ENCODE measurements around the gene MINDY4. TPM values are rescaled to one million over a fixed set of nuclear protein-coding genes. Genes with fewer than 3 reads are reported as not detected.

MINDY4 gene
- total RNA-seq, result 0.21 TPM

- Histone ChIP-seq H3K4me3 (ENCODE audit: low read length) (peak within 1 kb of the TSS; percentile 65), H3K27me3 (ENCODE audit: insufficient read depth, low read length) (no peaks in the 10 kb centered on the region), H3K9me3 (ENCODE audit: low read depth, low read length) (no peaks in the 10 kb centered on the region), H3K4me1 (ENCODE audit: insufficient read depth, low read length) (peaks cover 9% of the 10 kb centered on the region)
Observed at GRCh38 chr7:30771174-30771879, at the start of gene MINDY4. Gene MINDY4 (plus strand): TSS chr7:30771417. CDS start chr7:30771494, 77 bp downstream.

GRCh38 chr7:30722187-30722586, 49.0 kb upstream of the MINDY4 start:
- Histone ChIP-seq H3K4me1 (ENCODE audit: insufficient read depth, low read length) (peaks cover 10% of the 10 kb centered on the region), H3K4me3 (ENCODE audit: low read length) (no peak overlapping the region), H3K27me3 (ENCODE audit: insufficient read depth, low read length) (no peaks in the 10 kb centered on the region), H3K9me3 (ENCODE audit: low read depth, low read length) (peaks cover 6% of the 10 kb centered on the region)

- Histone ChIP-seq H3K9me3 (ENCODE audit: low read depth, low read length) (peaks cover 6% of the 10 kb centered on the region), H3K27me3 (ENCODE audit: insufficient read depth, low read length) (no peaks in the 10 kb centered on the region), H3K4me3 (ENCODE audit: low read length) (no peak overlapping the region), H3K4me1 (ENCODE audit: insufficient read depth, low read length) (peaks cover 12% of the 10 kb centered on the region)
Observed at GRCh38 chr7:30722671-30723070, 48.5 kb upstream of the MINDY4 start.

- H3K9me3 ChIP-seq (ENCODE audit: low read depth, low read length), result no peaks in the 10 kb centered on the region
Observed at GRCh38 chr7:30723776-30724175, 47.4 kb upstream of the MINDY4 start.

GRCh38 chr7:30726296-30727006, 44.8 kb upstream of the MINDY4 start:
- H3K9me3 ChIP-seq (ENCODE audit: low read depth, low read length), result no peaks in the 10 kb centered on the region
- H3K4me1 ChIP-seq (ENCODE audit: insufficient read depth, low read length), result peaks cover 18% of the 10 kb centered on the region
- H3K27me3 ChIP-seq (ENCODE audit: insufficient read depth, low read length), result no peaks in the 10 kb centered on the region
- peak overlapping the region; percentile 36 for H3K4me3 ChIP-seq (ENCODE audit: low read length)

More at GRCh38 chr7:30723776-30724175, 47.4 kb upstream of the MINDY4 start:
- Histone ChIP-seq H3K4me1 (ENCODE audit: insufficient read depth, low read length) (peaks cover 18% of the 10 kb centered on the region), H3K4me3 (ENCODE audit: low read length) (no peak overlapping the region), H3K27me3 (ENCODE audit: insufficient read depth, low read length) (no peaks in the 10 kb centered on the region)

- H3K4me3 ChIP-seq (ENCODE audit: low read length), result peak overlapping the region; percentile 36
- H3K27me3 ChIP-seq (ENCODE audit: insufficient read depth, low read length), result no peaks in the 10 kb centered on the region
- H3K4me1 ChIP-seq (ENCODE audit: insufficient read depth, low read length), result peaks cover 18% of the 10 kb centered on the region
- no peaks in the 10 kb centered on the region for H3K9me3 ChIP-seq (ENCODE audit: low read depth, low read length)
Observed at GRCh38 chr7:30727061-30727945, 43.9 kb upstream of the MINDY4 start.

- H3K9me3 ChIP-seq (ENCODE audit: low read depth, low read length), result no peaks in the 10 kb centered on the region
- no peaks in the 10 kb centered on the region for H3K27me3 ChIP-seq (ENCODE audit: insufficient read depth, low read length)
- H3K4me1 ChIP-seq (ENCODE audit: insufficient read depth, low read length), result peaks cover 18% of the 10 kb centered on the region
- H3K4me3 ChIP-seq (ENCODE audit: low read length), result no peak overlapping the region
Observed at GRCh38 chr7:30728591-30729100, 42.6 kb upstream of the MINDY4 start.

GRCh38 chr7:30729642-30730041, 41.6 kb upstream of the MINDY4 start:
- no peaks in the 10 kb centered on the region for H3K9me3 ChIP-seq (ENCODE audit: low read depth, low read length)
- H3K27me3 ChIP-seq (ENCODE audit: insufficient read depth, low read length), result no peaks in the 10 kb centered on the region
- H3K4me3 ChIP-seq (ENCODE audit: low read length), result no peak overlapping the region
- H3K4me1 ChIP-seq (ENCODE audit: insufficient read depth, low read length), result peaks cover 18% of the 10 kb centered on the region

- Histone ChIP-seq H3K4me3 (ENCODE audit: low read length) (no peak overlapping the region), H3K9me3 (ENCODE audit: low read depth, low read length) (no peaks in the 10 kb centered on the region), H3K27me3 (ENCODE audit: insufficient read depth, low read length) (no peaks in the 10 kb centered on the region), H3K4me1 (ENCODE audit: insufficient read depth, low read length) (peaks cover 18% of the 10 kb centered on the region)
Observed at GRCh38 chr7:30730097-30730496, 41.1 kb upstream of the MINDY4 start.

GRCh38 chr7:30730996-30731395, 40.2 kb upstream of the MINDY4 start:
- Histone ChIP-seq H3K9me3 (ENCODE audit: low read depth, low read length) (no peaks in the 10 kb centered on the region), H3K27me3 (ENCODE audit: insufficient read depth, low read length) (no peaks in the 10 kb centered on the region), H3K4me1 (ENCODE audit: insufficient read depth, low read length) (peaks cover 18% of the 10 kb centered on the region), H3K4me3 (ENCODE audit: low read length) (no peak overlapping the region)

GRCh38 chr7:30731581-30731980, 39.6 kb upstream of the MINDY4 start:
- H3K9me3 ChIP-seq (ENCODE audit: low read depth, low read length), result no peaks in the 10 kb centered on the region
- H3K27me3 ChIP-seq (ENCODE audit: insufficient read depth, low read length), result no peaks in the 10 kb centered on the region
- peaks cover 13% of the 10 kb centered on the region for H3K4me1 ChIP-seq (ENCODE audit: insufficient read depth, low read length)
- H3K4me3 ChIP-seq (ENCODE audit: low read length), result no peak overlapping the region

- Histone ChIP-seq H3K4me1 (ENCODE audit: insufficient read depth, low read length) (peaks cover 8% of the 10 kb centered on the region), H3K27me3 (ENCODE audit: insufficient read depth, low read length) (no peaks in the 10 kb centered on the region), H3K9me3 (ENCODE audit: low read depth, low read length) (no peaks in the 10 kb centered on the region), H3K4me3 (ENCODE audit: low read length) (no peak overlapping the region)
Observed at GRCh38 chr7:30732606-30733005, 38.6 kb upstream of the MINDY4 start.

GRCh38 chr7:30733216-30733615, 38.0 kb upstream of the MINDY4 start:
- Histone ChIP-seq H3K4me1 (ENCODE audit: insufficient read depth, low read length) (peaks cover 5% of the 10 kb centered on the region), H3K27me3 (ENCODE audit: insufficient read depth, low read length) (no peaks in the 10 kb centered on the region)

GRCh38 chr7:30733691-30734090, 37.5 kb upstream of the MINDY4 start:
- peaks cover 8% of the 10 kb centered on the region for H3K4me1 ChIP-seq (ENCODE audit: insufficient read depth, low read length)
- no peaks in the 10 kb centered on the region for H3K9me3 ChIP-seq (ENCODE audit: low read depth, low read length)
- H3K27me3 ChIP-seq (ENCODE audit: insufficient read depth, low read length), result no peaks in the 10 kb centered on the region
- no peak overlapping the region for H3K4me3 ChIP-seq (ENCODE audit: low read length)

More at GRCh38 chr7:30733216-30733615, 38.0 kb upstream of the MINDY4 start:
- no peak overlapping the region for H3K4me3 ChIP-seq (ENCODE audit: low read length)
- H3K9me3 ChIP-seq (ENCODE audit: low read depth, low read length), result no peaks in the 10 kb centered on the region

GRCh38 chr7:30734497-30734896, 36.7 kb upstream of the MINDY4 start:
- Histone ChIP-seq H3K4me3 (ENCODE audit: low read length) (no peak overlapping the region), H3K9me3 (ENCODE audit: low read depth, low read length) (no peaks in the 10 kb centered on the region), H3K27me3 (ENCODE audit: insufficient read depth, low read length) (no peaks in the 10 kb centered on the region), H3K4me1 (ENCODE audit: insufficient read depth, low read length) (peaks cover 13% of the 10 kb centered on the region)
